Left ventricle myocardium inferior (tissue), 1 donor: Measurements from ENCODE around the gene DHX15. TPM values are rescaled to one million over a fixed set of nuclear protein-coding genes. Genes with fewer than 3 reads are reported as not detected.

Experiments
- DNase-seq: peaks from one replicate; pipeline ENCODE4 v3.0.0-alpha.2; 2020
- H3K27ac ChIP-seq: fragments of 200-600 bp; replicated peaks from 2 replicates; pipeline ENCODE4 v1.8.0; 2021
- H3K27me3 ChIP-seq: fragments of 200-600 bp; 2 replicates; pipeline ENCODE4 v1.8.0; 2021; ENCODE audit warnings: low read depth
- H3K36me3 ChIP-seq: fragments of 200-600 bp; 2 replicates; pipeline ENCODE4 v1.8.0; 2021
- H3K4me1 ChIP-seq: fragments of 200-600 bp; 2 replicates; pipeline ENCODE4 v1.8.0; 2021
- H3K4me3 ChIP-seq: fragments of 200-600 bp; 2 replicates; pipeline ENCODE4 v1.8.0; 2021; ENCODE audit warnings: mild to moderate bottlenecking, moderate library complexity
- H3K9me3 ChIP-seq: fragments of 200-600 bp; replicated peaks from 2 replicates; pipeline ENCODE4 v1.8.0; 2021
- CTCF ChIP-seq: fragments of 200-600 bp; IDR thresholded peaks from 2 replicates; pipeline ENCODE4 v1.8.0; 2021; ENCODE audit warnings: antibody characterized with exemption, mild to moderate bottlenecking, borderline replicate concordance
- intact Hi-C: fragments of 100-400 bp; cut with micrococcal nuclease; formaldehyde crosslinking; loops from one replicate; pipeline ENCODE4 v1.11.0; 2022
- long read RNA-seq: library from polyadenylated mRNA; unstranded; transcript quantifications from one replicate; pipeline ENCODE4 v2.0.0, GENCODE V29; 2021
- total RNA-seq: library from RNA; stranded (reverse); fragmentation: NEBNext Ultra II Directional; extraction: Animal tissue kit (Norgen Biotek cat#: 25700); gene quantifications from one replicate; pipeline ENCODE4 v1.2.1, GENCODE V29; 2021
- donor health status: DM: no; HTN: yes; CAD: no; lungs with severe emphysema.

The DHX15 gene
- 50.7 TPM for total RNA-seq
- long read RNA-seq, transcript DHX15-201 (14 exons, 2,994 nt): major isoform, 75 of 89 reads
- long read RNA-seq, partial matches to known transcripts: 8 of 89 reads
- long read RNA-seq, other reads (novel, unspliced or antisense): 6 of 89 reads

- Histone ChIP-seq H3K9me3 (no peaks in the 10 kb centered on the region), H3K4me3 (peak within 1 kb of the TSS; percentile 98), H3K36me3 (no peaks in the 10 kb centered on the region), H3K27ac (peak within 1 kb of the TSS; percentile 98), H3K27me3 (no peaks in the 10 kb centered on the region), H3K4me1 (peaks cover 57% of the 10 kb centered on the region)
- DNase-seq: peak; percentile 96
- TF ChIP-seq CTCF: no peak
- intact Hi-C loops: no loop called here
Observed at GRCh38 chr4:24584211-24584850, at the start of gene DHX15. Gene DHX15, minus strand, starts transcription at chr4:24584554. Its CDS starts 161 bp downstream, at chr4:24584393.

- Histone ChIP-seq H3K4me3 (no peak overlapping the region), H3K9me3 (no peaks in the 10 kb centered on the region), H3K27me3 (no peaks in the 10 kb centered on the region), H3K4me1 (no peaks in the 10 kb centered on the region), H3K27ac (no peak overlapping the region), H3K36me3 (no peaks in the 10 kb centered on the region)
- no peak for DNase-seq
- intact Hi-C loops: no loop called here
- TF ChIP-seq CTCF: no peak
Observed at GRCh38 chr4:24632011-24632410, 47.7 kb upstream of the DHX15 start.

- H3K4me3 ChIP-seq: no peak overlapping the region
- TF ChIP-seq CTCF: no peak
- no peaks in the 10 kb centered on the region for H3K4me1 ChIP-seq
- H3K9me3 ChIP-seq: no peaks in the 10 kb centered on the region
- H3K27ac ChIP-seq: no peak overlapping the region
- no peak for DNase-seq
- H3K36me3 ChIP-seq: no peaks in the 10 kb centered on the region
- intact Hi-C loops: no loop called here
- no peaks in the 10 kb centered on the region for H3K27me3 ChIP-seq
Observed at GRCh38 chr4:24630937-24631336, 46.6 kb upstream of the DHX15 start.

- intact Hi-C loops: no loop called here
- Histone ChIP-seq H3K9me3 (peaks cover 16% of the 10 kb centered on the region), H3K27ac (no peak overlapping the region), H3K36me3 (no peaks in the 10 kb centered on the region), H3K4me1 (no peaks in the 10 kb centered on the region), H3K4me3 (no peak overlapping the region), H3K27me3 (no peaks in the 10 kb centered on the region)
- no peak for TF ChIP-seq CTCF
- DNase-seq: no peak
Observed at GRCh38 chr4:24625091-24625490, 40.7 kb upstream of the DHX15 start.

GRCh38 chr4:24624381-24624780, 40.0 kb upstream of the DHX15 start:
- Histone ChIP-seq H3K27ac (no peak overlapping the region), H3K9me3 (peaks cover 23% of the 10 kb centered on the region), H3K4me1 (no peaks in the 10 kb centered on the region), H3K4me3 (no peak overlapping the region), H3K36me3 (no peaks in the 10 kb centered on the region), H3K27me3 (no peaks in the 10 kb centered on the region)
- intact Hi-C loops: no loop called here
- no peak for TF ChIP-seq CTCF
- DNase-seq: no peak
